ENCODE results near the gene AP5Z1.

GRCh38 chr7:4747746-4748145 is 27.7 kb upstream of the AP5Z1 start:
- TF ChIP-seq FOS (IDR thresholded peaks at IDR 0.05; ENCODE audit: low read depth, low read length) = no peak
- no peak for TF ChIP-seq RFX5 (IDR thresholded peaks at IDR 0.05; ENCODE audit: low read depth, low read length)
- no peak for TF ChIP-seq BHLHE40 (IDR thresholded peaks at IDR 0.05; ENCODE audit: low read depth, low read length)
